Body of pancreas (tissue), 4 donors: ENCODE data around the gene DPPA5.

ENCODE experiments used
- CTCF ChIP-seq, 7 experiments: fragments of 450-650 bp in 4 of 7; fragments of 200-600 bp in 3 of 7; sonication (generic) in 3 of 7; IDR thresholded peaks; one replicate each; pipeline ENCODE4 v1.5.1; 2016 to 2019; ENCODE audit warnings: antibody characterized with exemption in 7 of 7
- POLR2A ChIP-seq, 3 donors: fragments of 450-650 bp; IDR thresholded peaks; one replicate each; pipeline ENCODE4 v1.6.1; 2016; ENCODE audit warnings: antibody characterized with exemption in 3 of 3, mild to moderate bottlenecking in 2 of 3

- TF ChIP-seq CTCF (IDR thresholded peaks at IDR 0.05) (no peak), POLR2A (IDR thresholded peaks at IDR 0.05) (no peak)
These were observed 39.2 kb upstream of the DPPA5 start for GRCh38 chr6:73393278-73393677.
